Immature natural killer cell (primary cell): ENCODE data around the gene TBC1D4. TPM values are rescaled to one million over a fixed set of nuclear protein-coding genes. Genes with fewer than 3 reads are reported as not detected.

Experiments
- DNase-seq, 3 donors: peaks; one replicate each; pipeline ENCODE4 v3.0.0; 2022; ENCODE audit warnings: mixed read lengths in 1 of 3
- H3K27ac Mint-ChIP-seq, 6 donors: one replicate each; pipeline ENCODE4 v1.8.0; 2020; ENCODE audit warnings: mixed read lengths in 6 of 6, mild to moderate bottlenecking in 5 of 6, inconsistent platforms in 4 of 6, moderate library complexity in 3 of 6
- H3K27me3 Mint-ChIP-seq, 3 donors: one replicate each; pipeline ENCODE4 v1.8.0; 2020 to 2021; ENCODE audit warnings: low read depth in 3 of 3, mild to moderate bottlenecking in 3 of 3, mixed read lengths in 3 of 3, moderate library complexity in 3 of 3, inconsistent platforms in 1 of 3
- H3K36me3 Mint-ChIP-seq, 3 donors: one replicate each; pipeline ENCODE4 v1.8.0; 2020; ENCODE audit warnings: mixed read lengths in 3 of 3, inconsistent platforms in 2 of 3, mild to moderate bottlenecking in 2 of 3
- H3K4me1 Mint-ChIP-seq, 2 donors: one replicate each; pipeline ENCODE4 v1.8.0; 2020; ENCODE audit warnings: inconsistent platforms in 2 of 2, mild to moderate bottlenecking in 2 of 2, mixed read lengths in 2 of 2, moderate library complexity in 1 of 2
- H3K4me3 Mint-ChIP-seq, 5 donors: one replicate each; pipeline ENCODE4 v1.8.0; 2020; ENCODE audit warnings: mild to moderate bottlenecking in 5 of 5, mixed read lengths in 5 of 5, inconsistent platforms in 3 of 5, moderate library complexity in 3 of 5
- H3K9me3 Mint-ChIP-seq, 6 donors: one replicate each; pipeline ENCODE4 v1.8.0; 2020; ENCODE audit warnings: mild to moderate bottlenecking in 6 of 6, mixed read lengths in 6 of 6, inconsistent platforms in 4 of 6, moderate library complexity in 3 of 6
- polyA plus RNA-seq, 3 donors: library from polyadenylated mRNA; unstranded; fragments of 300-500 nt; fragmentation: Illumina TruSeq; gene quantifications; one replicate each; pipeline ENCODE4 v1.2.3, GENCODE V29; 2021

The TBC1D4 gene
- polyA plus RNA-seq, 3 donors from 2014 or later, result 0.86 to 1.5 (median 1.2) TPM

DNA sequence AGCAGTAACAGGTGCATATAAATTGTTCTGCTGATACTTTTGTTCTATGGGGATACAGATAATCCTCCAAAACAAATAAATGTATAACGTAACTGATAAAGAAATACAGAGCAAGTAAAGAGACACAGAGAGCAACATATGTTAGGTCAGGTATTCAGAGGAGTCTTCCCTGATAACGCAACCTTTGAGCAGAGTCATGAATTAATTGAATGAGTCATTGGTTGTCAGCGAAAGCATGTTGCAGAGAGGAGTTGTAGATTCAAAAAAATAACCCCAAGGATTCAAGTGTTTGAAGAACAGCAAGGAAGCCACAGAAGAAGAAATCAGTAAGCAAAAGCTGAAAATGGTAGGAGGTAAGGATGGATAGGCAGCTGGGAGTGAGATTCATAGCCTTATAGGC lies 245.2 kb downstream of the TBC1D4 start:
- Mint-ChIP-seq H3K27me3 (peaks cover 0 to 5% (median 4%) of the 10 kb centered on the region in 3 donors), H3K27ac (no peak overlapping the region), H3K4me3 (no peak overlapping the region), H3K4me1 (no peaks in the 10 kb centered on the region), H3K36me3 (no peaks in the 10 kb centered on the region), H3K9me3 (peaks cover 0 to 4% (median 2%) of the 10 kb centered on the region in 6 donors)
- no peak for DNase-seq

Other genes with a start within 250 kb of the TBC1D4 start
- gene COMMD6, start 55.7 kb upstream of the TBC1D4 start, polyA plus RNA-seq, result 100 to 1,000 TPM; 225 to 614 (median 438) TPM
- 10 to 100 TPM; 34.5 to 71.1 (median 34.7) TPM for gene UCHL3, start 67.6 kb upstream of the TBC1D4 start, polyA plus RNA-seq
- 1 to 10 TPM in 1 of 3 donors, under 1 TPM in 1, not detected in 1; 0.96 to 4.1 TPM for gene LMO7, start 154.2 kb upstream of the TBC1D4 start, polyA plus RNA-seq